Measurements from ENCODE around the gene SPATA33. TPM values are rescaled to one million over a fixed set of nuclear protein-coding genes. Genes with fewer than 3 reads are reported as not detected.

The SPATA33 gene
- 1 to 10 TPM; 1.7 to 4.0 TPM for total RNA-seq

GRCh38 chr16:89657442-89658220 lies at the start of gene SPATA33, which contains the start of gene CHMP1A:
TSS of gene SPATA33 (plus strand) at chr16:89657836. CDS start at chr16:89657912, 76 bp downstream.
TSS of gene CHMP1A (minus strand) at chr16:89657708. CDS start at chr16:89657588, 120 bp downstream.

GRCh38 chr16:89613231-89613953 lies 44.2 kb upstream of the SPATA33 start, which contains the start of gene DPEP1:
TSS of gene DPEP1 (plus strand) at chr16:89613642. CDS start at chr16:89630411, 16,769 bp downstream.

DNA sequence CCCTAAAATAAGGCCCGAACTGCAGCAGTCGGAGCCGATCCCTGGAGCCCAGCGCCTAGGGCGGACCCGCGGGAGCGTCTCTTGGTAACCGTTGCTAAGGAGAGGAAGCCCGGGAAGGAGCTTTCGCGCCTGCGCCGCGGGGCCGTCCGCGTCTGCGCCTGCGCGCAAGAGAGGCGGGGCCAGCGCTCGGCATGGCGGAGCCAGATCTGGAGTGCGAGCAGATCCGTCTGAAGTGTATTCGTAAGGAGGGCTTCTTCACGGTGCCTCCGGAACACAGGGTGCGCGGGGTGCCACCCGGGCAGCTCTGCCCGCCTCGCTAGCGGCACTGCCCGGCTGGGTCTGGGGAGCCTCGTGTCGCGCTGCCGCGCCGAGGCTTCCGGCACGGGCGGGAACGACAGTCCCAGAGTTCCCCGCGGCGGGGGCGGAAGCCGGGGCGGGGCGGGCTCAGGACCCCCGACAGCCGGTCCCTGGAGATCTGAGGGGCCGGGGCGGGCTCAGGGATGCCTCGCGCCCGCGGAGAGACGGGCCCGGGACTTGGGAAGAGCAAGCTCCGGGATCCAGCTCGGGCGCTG lies 29.0 kb downstream of the SPATA33 start, which contains the start of gene CDK10:
Gene CDK10 (plus strand): TSS at position 170 of the 572 bp plus-strand sequence. CDS start 22 bp downstream, at position 192.

DNA sequence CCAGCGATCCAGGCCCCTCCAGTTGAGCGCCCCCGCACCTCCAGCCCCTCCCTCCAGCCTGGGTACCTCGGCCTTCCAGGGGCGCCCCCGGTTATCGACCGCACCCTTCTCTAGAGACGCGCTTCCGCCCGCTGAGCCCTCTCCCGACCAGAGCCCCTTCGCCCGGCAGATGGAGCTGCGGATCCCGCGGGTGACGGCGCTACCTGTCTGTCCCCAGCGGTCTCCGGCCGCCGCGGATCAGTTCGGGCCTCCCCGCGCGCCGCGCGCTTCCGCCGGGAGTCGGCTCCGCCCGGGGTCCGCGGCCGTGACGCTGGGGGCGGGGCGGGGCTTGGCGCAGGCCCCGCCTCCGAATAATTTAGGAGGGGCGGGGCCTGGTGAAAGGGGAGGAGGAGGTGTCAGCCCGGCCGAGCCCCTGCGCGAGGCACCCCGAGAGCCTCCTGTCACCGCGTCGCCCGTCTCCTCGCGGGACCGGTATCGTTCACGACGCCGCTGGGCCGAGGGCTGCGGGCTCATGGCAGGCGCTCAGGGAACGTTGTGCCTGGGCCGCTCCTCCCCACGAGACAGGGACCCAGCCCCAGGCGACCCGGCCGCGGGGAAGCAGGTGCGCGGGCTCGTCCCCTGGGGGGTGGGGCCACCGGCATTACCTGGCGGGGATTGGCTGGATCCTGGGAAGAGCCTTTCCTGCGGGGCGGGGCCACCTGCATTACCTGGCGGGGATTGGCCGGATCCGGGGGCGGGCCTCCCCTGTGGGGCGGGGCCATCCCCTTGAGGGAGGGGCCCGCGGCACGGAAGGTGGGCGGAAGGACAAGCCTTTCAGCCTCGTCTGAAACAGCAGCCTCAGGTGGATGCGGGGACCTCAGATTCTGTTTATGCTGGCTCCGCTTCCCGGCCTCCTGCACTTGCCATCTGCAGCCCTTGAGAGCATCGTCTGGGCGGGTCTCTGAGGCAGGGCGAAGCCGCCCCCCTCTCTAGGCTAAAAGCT lies 44.1 kb downstream of the SPATA33 start, which contains the start of gene SPATA2L:
Gene SPATA2L (minus strand): TSS at position 281 of the 982 bp plus-strand sequence. CDS start 473 bp downstream, outside the sequence.

Other genes with a start within 250 kb of the SPATA33 start
- 10 to 100 TPM; 43.4 to 48.6 TPM for gene ANKRD11, start 167.3 kb upstream of the SPATA33 start, total RNA-seq
- 10 to 100 TPM; 80.5 to 83.9 TPM for gene SPG7, start 149.4 kb upstream of the SPATA33 start, total RNA-seq
- 1,000 to 10,000 TPM; 1,307 to 1,873 TPM for gene RPL13, start 97.2 kb upstream of the SPATA33 start, total RNA-seq
- gene CPNE7, start 82.1 kb upstream of the SPATA33 start, total RNA-seq, result 10 to 100 TPM; 13.1 to 31.0 TPM
- not detected for gene DPEP1, start 44.2 kb upstream of the SPATA33 start, total RNA-seq
- gene CHMP1A, start 128 bp upstream of the SPATA33 start, total RNA-seq, result 100 to 1,000 TPM; 107 to 146 TPM
- 10 to 100 TPM; 24.8 to 27.6 TPM for gene CDK10, start 28.9 kb downstream of the SPATA33 start, total RNA-seq
- 10 to 100 TPM; 17.2 to 18.0 TPM for gene SPATA2L, start 43.9 kb downstream of the SPATA33 start, total RNA-seq
- 1 to 10 TPM; 3.7 to 6.5 TPM for gene VPS9D1, start 63.1 kb downstream of the SPATA33 start, total RNA-seq
- gene ZNF276, start 63.7 kb downstream of the SPATA33 start, total RNA-seq, result 10 to 100 TPM; 12.7 to 23.6 TPM
- gene FANCA, start 158.8 kb downstream of the SPATA33 start, total RNA-seq, result 10 to 100 TPM; 12.4 to 39.6 TPM
- 10 to 100 TPM in 1 of 2 donors, 1 to 10 TPM in 1; 5.9 to 10.3 TPM for gene SPIRE2, start 170.6 kb downstream of the SPATA33 start, total RNA-seq
- 100 to 1,000 TPM; 164 to 166 TPM for gene TCF25, start 215.8 kb downstream of the SPATA33 start, total RNA-seq